Nephron (organoid): ENCODE data around the gene ETV3L.

Experiments used
- H3K27ac Mint-ChIP-seq, 3 experiments: 2 replicates each; pipeline ENCODE4 v1.8.0; 2020; ENCODE audit warnings: mixed read lengths in 3 of 3, mild to moderate bottlenecking in 2 of 3, moderate library complexity in 1 of 3
- H3K27me3 Mint-ChIP-seq: 2 replicates; pipeline ENCODE4 v1.8.0; 2021; ENCODE audit warnings: low read depth, mild to moderate bottlenecking, moderate library complexity, mixed read lengths
- H3K36me3 Mint-ChIP-seq: 2 replicates; pipeline ENCODE4 v1.8.0; 2020; ENCODE audit warnings: low read depth, mixed read lengths
- H3K4me1 Mint-ChIP-seq: 2 replicates; pipeline ENCODE4 v1.8.0; 2020; ENCODE audit warnings: mixed read lengths
- H3K4me3 Mint-ChIP-seq, 3 experiments: 2 replicates each; pipeline ENCODE4 v1.8.0; 2020; ENCODE audit warnings: mild to moderate bottlenecking in 3 of 3, mixed read lengths in 3 of 3, moderate library complexity in 2 of 3
- H3K9me3 Mint-ChIP-seq: 2 replicates; pipeline ENCODE4 v1.8.0; 2020; ENCODE audit warnings: mixed read lengths
- CTCF ChIP-seq, 3 experiments: fragments of 200-600 bp; sonication (generic); IDR thresholded peaks; one replicate each; pipeline ENCODE4 v1.5.0; 2021; ENCODE audit warnings: antibody characterized with exemption in 3 of 3; ENCODE audit not compliant: unreplicated experiment in 3 of 3

The ETV3L gene

GRCh38 chr1:157135070-157135469 lies 35.5 kb upstream of the ETV3L start:
- Mint-ChIP-seq H3K36me3 (peaks cover 62% of the 10 kb centered on the region), H3K4me3 (peak overlapping the region; percentile 11 to 54 (median 53)), H3K9me3 (no peaks in the 10 kb centered on the region), H3K27me3 (no peaks in the 10 kb centered on the region), H3K4me1 (peaks cover 38% of the 10 kb centered on the region), H3K27ac (no peak overlapping the region)
- TF ChIP-seq CTCF (IDR thresholded peaks at IDR 0.05; ENCODE audit: unreplicated experiment in 3 of 3): no peak

- no peak for TF ChIP-seq CTCF (IDR thresholded peaks at IDR 0.05; ENCODE audit: unreplicated experiment in 3 of 3)
- H3K36me3 Mint-ChIP-seq: peaks cover 62% of the 10 kb centered on the region
- H3K4me1 Mint-ChIP-seq: peaks cover 34% of the 10 kb centered on the region
- no peak overlapping the region for H3K27ac Mint-ChIP-seq
- H3K27me3 Mint-ChIP-seq: no peaks in the 10 kb centered on the region
- H3K9me3 Mint-ChIP-seq: no peaks in the 10 kb centered on the region
- no peak overlapping the region for H3K4me3 Mint-ChIP-seq
Measured at GRCh38 chr1:157134442-157134841, 34.8 kb upstream of the ETV3L start.

GRCh38 chr1:157133426-157133825 lies 33.8 kb upstream of the ETV3L start:
- no peaks in the 10 kb centered on the region for H3K9me3 Mint-ChIP-seq
- no peak for TF ChIP-seq CTCF (IDR thresholded peaks at IDR 0.05; ENCODE audit: unreplicated experiment in 3 of 3)
- H3K27me3 Mint-ChIP-seq: no peaks in the 10 kb centered on the region
- peaks cover 28% of the 10 kb centered on the region for H3K4me1 Mint-ChIP-seq
- peaks cover 65% of the 10 kb centered on the region for H3K36me3 Mint-ChIP-seq
- no peak overlapping the region for H3K27ac Mint-ChIP-seq
- peak overlapping the region in 1 of 3 experiments; percentile 47 for H3K4me3 Mint-ChIP-seq

GRCh38 chr1:157132616-157133167 lies 33.1 kb upstream of the ETV3L start:
- H3K27me3 Mint-ChIP-seq: no peaks in the 10 kb centered on the region
- no peaks in the 10 kb centered on the region for H3K9me3 Mint-ChIP-seq
- H3K4me1 Mint-ChIP-seq: peaks cover 25% of the 10 kb centered on the region
- H3K4me3 Mint-ChIP-seq: peak overlapping the region in 1 of 3 experiments; percentile 5
- TF ChIP-seq CTCF (IDR thresholded peaks at IDR 0.05; ENCODE audit: unreplicated experiment in 3 of 3): no peak
- peaks cover 73% of the 10 kb centered on the region for H3K36me3 Mint-ChIP-seq
- no peak overlapping the region for H3K27ac Mint-ChIP-seq

GRCh38 chr1:157132111-157132510 lies 32.5 kb upstream of the ETV3L start:
- TF ChIP-seq CTCF (IDR thresholded peaks at IDR 0.05; ENCODE audit: unreplicated experiment in 3 of 3): no peak
- peaks cover 77% of the 10 kb centered on the region for H3K36me3 Mint-ChIP-seq
- H3K27ac Mint-ChIP-seq: no peak overlapping the region
- H3K4me3 Mint-ChIP-seq: peak overlapping the region in 1 of 3 experiments; percentile 5
- H3K4me1 Mint-ChIP-seq: peaks cover 20% of the 10 kb centered on the region
- H3K9me3 Mint-ChIP-seq: no peaks in the 10 kb centered on the region
- no peaks in the 10 kb centered on the region for H3K27me3 Mint-ChIP-seq

GRCh38 chr1:157131281-157131680 lies 31.7 kb upstream of the ETV3L start:
- no peak overlapping the region for H3K27ac Mint-ChIP-seq
- H3K27me3 Mint-ChIP-seq: no peaks in the 10 kb centered on the region
- H3K4me3 Mint-ChIP-seq: no peak overlapping the region
- H3K9me3 Mint-ChIP-seq: no peaks in the 10 kb centered on the region
- H3K4me1 Mint-ChIP-seq: peaks cover 11% of the 10 kb centered on the region
- no peak for TF ChIP-seq CTCF (IDR thresholded peaks at IDR 0.05; ENCODE audit: unreplicated experiment in 3 of 3)
- H3K36me3 Mint-ChIP-seq: peaks cover 78% of the 10 kb centered on the region
